K562 (cell line): ENCODE results near the gene CYP11A1. TPM values are rescaled to one million over a fixed set of nuclear protein-coding genes. Genes with fewer than 3 reads are reported as not detected.

Experiments
- DLX4 ChIP-seq: fragments of 250-450 bp; sonication (Bioruptor Pico); IDR thresholded peaks from 2 replicates; pipeline ENCODE4 v1.6.1; 2021; ENCODE audit warnings: mild to moderate bottlenecking
- E2F3 ChIP-seq: fragments of 250-450 bp; sonication (Bioruptor Pico); IDR thresholded peaks from 2 replicates; pipeline ENCODE4 v1.4.0; 2020; ENCODE audit warnings: mild to moderate bottlenecking
- FOXK2 ChIP-seq, 2 experiments: fragments of 450-650 bp; IDR thresholded peaks in 1 of 2; conservative IDR thresholded peaks in 1 of 2; 2 replicates each; pipeline ENCODE4 v1.6.1; 2016; ENCODE audit warnings: low read depth in 2 of 2, mild to moderate bottlenecking in 1 of 2
- KDM4B ChIP-seq, 2 experiments: fragments of 450-650 bp in 1 of 2; sonication (generic) in 1 of 2; IDR thresholded peaks; 2 replicates each; pipeline ENCODE4 v1.6.1; 2016 to 2017; ENCODE audit warnings: borderline replicate concordance in 2 of 2, antibody characterized with exemption in 1 of 2, low read depth in 1 of 2, mild to moderate bottlenecking in 1 of 2
- KDM5B ChIP-seq: fragments of 200-600 bp; sonication (generic); IDR thresholded peaks from 2 replicates; pipeline ENCODE4 v1.6.1; 2012; ENCODE audit warnings: low read depth, mild to moderate bottlenecking, moderate library complexity, low read length, control low read depth, inconsistent platforms; ENCODE audit not compliant: insufficient replicate concordance
- MAZ ChIP-seq, 2 experiments: fragments of 450-650 bp in 1 of 2; sonication (generic) in 1 of 2; formaldehyde crosslinking; IDR thresholded peaks in 1 of 2; conservative IDR thresholded peaks in 1 of 2; 2 replicates each; pipeline versions ENCODE4 v1.4.0 to v1.5.0; 2020; ENCODE audit warnings: mild to moderate bottlenecking in 1 of 2, missing genetic modification reagents in 1 of 2
- MEIS2 ChIP-seq: fragments of 450-650 bp; IDR thresholded peaks from 2 replicates; pipeline ENCODE4 v1.6.1; 2014; ENCODE audit warnings: mild to moderate bottlenecking; ENCODE audit not compliant: partially characterized antibody
- MLLT1 ChIP-seq, 2 experiments: fragments of 450-650 bp; IDR thresholded peaks; 2 replicates each; pipeline ENCODE4 v1.6.1; 2016
- NFIC ChIP-seq: fragments of 450-650 bp; IDR thresholded peaks from 2 replicates; pipeline ENCODE4 v1.6.1; 2017; ENCODE audit warnings: mild to moderate bottlenecking, inconsistent platforms
- NUFIP1 ChIP-seq: fragments of 450-650 bp; IDR thresholded peaks from 2 replicates; pipeline ENCODE4 v1.6.1; 2018; ENCODE audit not compliant: partially characterized antibody
- RREB1 ChIP-seq: fragments of 250-450 bp; sonication (Bioruptor Pico); IDR thresholded peaks from 2 replicates; pipeline ENCODE4 v1.4.0; 2020
- SMARCE1 ChIP-seq: fragments of 450-650 bp; IDR thresholded peaks from 2 replicates; pipeline ENCODE4 v1.7.1; 2016; ENCODE audit warnings: mild to moderate bottlenecking
- YY1 ChIP-seq, 3 experiments: IDR thresholded peaks; 2 replicates each; pipeline ENCODE4 v1.6.1; 2011; ENCODE audit warnings: low read length in 2 of 3, mild to moderate bottlenecking in 2 of 3, moderate library complexity in 2 of 3, borderline replicate concordance in 1 of 3, control low read depth in 1 of 3, low read depth in 1 of 3; ENCODE audit not compliant: insufficient read depth in 3 of 3, insufficient replicate concordance in 2 of 3, control insufficient read depth in 1 of 3, insufficient read length in 1 of 3; ENCODE audit errors: extremely low read depth in 1 of 3
- ZFP1 ChIP-seq: fragments of 450-650 bp; formaldehyde crosslinking; IDR thresholded peaks from 2 replicates; pipeline ENCODE4 v1.4.0; 2020; ENCODE audit warnings: mild to moderate bottlenecking, mixed read lengths
- ZNF263 ChIP-seq: sonication (generic); formaldehyde crosslinking; IDR thresholded peaks from 2 replicates; pipeline ENCODE4 v1.8.0; 2022; ENCODE audit warnings: mild to moderate bottlenecking, missing genetic modification reagents, borderline replicate concordance
- polyA plus RNA-seq, 8 experiments: library from polyadenylated mRNA; depleted of rRNA in 4 of 8; stranded (reverse) in 5 of 8; unstranded in 3 of 8; fragments of >200 nt; fragmentation: Nextera tagmentation in 2 of 8; fragmentation: Illumina TruSeq in 1 of 8; extraction: Ambion mirVana in 2 of 8; extraction: Trizol in 1 of 8; gene quantifications; 2 replicates each; pipeline versions ENCODE4 v1.2.1 to v1.2.3, GENCODE V29; 2011 to 2014; ENCODE audit warnings: inconsistent platforms in 1 of 8, missing spikeins in 1 of 8
- total RNA-seq, 7 experiments: library from RNA; depleted of rRNA in 6 of 7; stranded (reverse); fragments of >200 nt in 6 of 7; fragmentation: Illumina TruSeq in 2 of 7; extraction: Trizol in 2 of 7; gene quantifications; 2 replicates each; pipeline versions ENCODE4 v1.2.1 to v1.2.3, GENCODE V29; 2011 to 2021; ENCODE audit warnings: low replicate concordance in 1 of 7
- TF ChIP-seq, protein P1 (sequence below): fragments of 450-650 bp; formaldehyde crosslinking; IDR thresholded peaks from 2 replicates; pipeline ENCODE4 v1.4.0; 2020; ENCODE audit warnings: mild to moderate bottlenecking, moderate library complexity

CYP11A1 gene
- total and polyA plus RNA-seq, 9 of the 15 experiments (the other 6 are each of a cell fraction or from before 2014, with no cell fraction given): 0.06 to 0.24 (median 0.10) TPM; not detected in 4

- TF ChIP-seq FOXK2 (conservative IDR thresholded peaks at IDR 0.05 in 1 of 2, IDR thresholded peaks at IDR 0.05 in 1 of 2; ENCODE audit: low read depth in 2 of 2) (no peak), DLX4 (no peak), NFIC (no peak), SMARCE1 (peak; percentile 53; the same call in 1 of the 2 replicates), MEIS2 (peak; percentile 82), NUFIP1 (no peak), ZFP1 (CRISPR knock-in tag) (no peak), MAZ (CRISPR knock-in tag; conservative IDR thresholded peaks at IDR 0.05 in 1 of 2, IDR thresholded peaks at IDR 0.05 in 1 of 2) (no peak), KDM5B (no peak), ZNF263 (no peak), E2F3 (CRISPR knock-in tag) (no peak), MLLT1 (IDR thresholded peaks at IDR 0.05) (no peak), RREB1 (peak; percentile 89), KDM4B (IDR thresholded peaks at IDR 0.05; ENCODE audit: borderline replicate concordance in 2 of 2, low read depth in 1 of 2) (no peak), YY1 (IDR thresholded peaks at IDR 0.05; ENCODE audit: borderline replicate concordance in 1 of 3, control insufficient read depth in 1 of 3, extremely low read depth in 1 of 3, insufficient read depth in 3 of 3, insufficient read length in 1 of 3, insufficient replicate concordance in 2 of 3, low read depth in 1 of 3, low read length in 2 of 3) (no peak)
- TF ChIP-seq, protein P1, sequence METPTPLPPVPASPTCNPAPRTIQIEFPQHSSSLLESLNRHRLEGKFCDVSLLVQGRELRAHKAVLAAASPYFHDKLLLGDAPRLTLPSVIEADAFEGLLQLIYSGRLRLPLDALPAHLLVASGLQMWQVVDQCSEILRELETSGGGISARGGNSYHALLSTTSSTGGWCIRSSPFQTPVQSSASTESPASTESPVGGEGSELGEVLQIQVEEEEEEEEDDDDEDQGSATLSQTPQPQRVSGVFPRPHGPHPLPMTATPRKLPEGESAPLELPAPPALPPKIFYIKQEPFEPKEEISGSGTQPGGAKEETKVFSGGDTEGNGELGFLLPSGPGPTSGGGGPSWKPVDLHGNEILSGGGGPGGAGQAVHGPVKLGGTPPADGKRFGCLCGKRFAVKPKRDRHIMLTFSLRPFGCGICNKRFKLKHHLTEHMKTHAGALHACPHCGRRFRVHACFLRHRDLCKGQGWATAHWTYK (CRISPR knock-in tag): no peak
Observed at GRCh38 chr15:74390647-74391288, 23.3 kb upstream of the CYP11A1 start (continued).
